GM23338 (cell line): ENCODE data around the gene RDH8. TPM values are rescaled to one million over a fixed set of nuclear protein-coding genes. Genes with fewer than 3 reads are reported as not detected.

Experiments used
- ATAC-seq: fragments of 200-7000 bp; cut with Tn5 transposase; 3 replicates; pipeline ENCODE4 v1.9.1; 2020
- DNase-seq: peaks from one replicate; pipeline ENCODE4 v3.0.0-alpha.2; 2015; ENCODE audit warnings: low spot score
- H2AFZ ChIP-seq: fragments of 200-600 bp; sonication (generic); 2 replicates; pipeline ENCODE4 v1.8.0; 2016; ENCODE audit warnings: antibody characterized with exemption, mild to moderate bottlenecking, moderate library complexity
- H3F3A ChIP-seq: fragments of 200-600 bp; sonication (generic); replicated peaks from 2 replicates; pipeline ENCODE4 v1.8.0; 2017; ENCODE audit warnings: antibody characterized with exemption, mixed run types, low read depth
- H3K27ac ChIP-seq: fragments of 200-600 bp; sonication (generic); 2 replicates; pipeline ENCODE4 v1.6.1; 2016; ENCODE audit warnings: low read depth
- H3K27me3 ChIP-seq: fragments of 200-600 bp; sonication (generic); 2 replicates; pipeline ENCODE4 v1.8.0; 2016; ENCODE audit warnings: mild to moderate bottlenecking, mixed run types, moderate library complexity; ENCODE audit not compliant: insufficient read depth
- H3K36me3 ChIP-seq: fragments of 200-600 bp; sonication (generic); 2 replicates; pipeline ENCODE4 v1.8.0; 2016; ENCODE audit warnings: mild to moderate bottlenecking; ENCODE audit not compliant: insufficient read depth
- H3K4me1 ChIP-seq: fragments of 200-600 bp; sonication (generic); 2 replicates; pipeline ENCODE4 v1.8.0; 2016; ENCODE audit warnings: mild to moderate bottlenecking, moderate library complexity; ENCODE audit not compliant: insufficient read depth
- H3K4me2 ChIP-seq: fragments of 200-600 bp; sonication (generic); 2 replicates; pipeline ENCODE4 v1.7.1; 2017; ENCODE audit warnings: mixed run types
- H3K4me3 ChIP-seq: fragments of 200-600 bp; sonication (generic); 2 replicates; pipeline ENCODE4 v1.6.1; 2016; ENCODE audit warnings: mixed run types
- H3K79me2 ChIP-seq: fragments of 200-600 bp; sonication (generic); replicated peaks from 2 replicates; pipeline ENCODE4 v1.8.0; 2017; ENCODE audit warnings: mild to moderate bottlenecking; ENCODE audit not compliant: insufficient read depth
- H3K9me2 ChIP-seq: fragments of 200-600 bp; sonication (generic); 2 replicates; pipeline ENCODE4 v1.8.0; 2017; ENCODE audit not compliant: insufficient read depth
- H4K20me1 ChIP-seq: fragments of 200-600 bp; sonication (generic); replicated peaks from 2 replicates; pipeline ENCODE4 v1.8.0; 2017; ENCODE audit warnings: mild to moderate bottlenecking; ENCODE audit not compliant: insufficient read depth
- H3K27ac Mint-ChIP-seq: 2 replicates; pipeline ENCODE4 v1.8.0; 2020; ENCODE audit warnings: inconsistent platforms, mild to moderate bottlenecking, moderate library complexity, mixed read lengths
- H3K27me3 Mint-ChIP-seq: 3 replicates; pipeline ENCODE4 v1.8.0; 2022; ENCODE audit warnings: low read depth, mild to moderate bottlenecking, moderate library complexity, mixed read lengths, inconsistent platforms; ENCODE audit not compliant: insufficient read depth, poor library complexity
- H3K36me3 Mint-ChIP-seq: 3 replicates; pipeline ENCODE4 v1.8.0; 2021; ENCODE audit warnings: low read depth, mild to moderate bottlenecking, inconsistent platforms, moderate library complexity, mixed read lengths
- H3K4me1 Mint-ChIP-seq: 3 replicates; pipeline ENCODE4 v1.8.0; 2020; ENCODE audit warnings: mild to moderate bottlenecking, inconsistent platforms, mixed read lengths
- H3K4me3 Mint-ChIP-seq: 3 replicates; pipeline ENCODE4 v1.8.0; 2021; ENCODE audit warnings: moderate library complexity, mild to moderate bottlenecking, inconsistent platforms, mixed read lengths
- H3K9me3 Mint-ChIP-seq: 3 replicates; pipeline ENCODE4 v1.8.0; 2020; ENCODE audit warnings: moderate library complexity, mild to moderate bottlenecking, inconsistent platforms, mixed read lengths
- CREB1 ChIP-seq: fragments of 250-450 bp; sonication (Bioruptor Pico); IDR thresholded peaks from 2 replicates; pipeline ENCODE4 v1.5.0; 2020; ENCODE audit warnings: low read depth, mild to moderate bottlenecking, moderate library complexity
- EZH2 ChIP-seq: fragments of 200-600 bp; sonication (generic); IDR thresholded peaks from one replicate; pipeline ENCODE4 v1.8.0; 2017; ENCODE audit warnings: antibody characterized with exemption, mild to moderate bottlenecking, low read depth; ENCODE audit not compliant: unreplicated experiment
- EZH2phosphoT487 ChIP-seq: fragments of 200-600 bp; sonication (generic); IDR thresholded peaks from one replicate; pipeline ENCODE4 v1.8.1; 2018; ENCODE audit warnings: antibody characterized with exemption; ENCODE audit not compliant: unreplicated experiment
- JUNB ChIP-seq: IDR thresholded peaks from one replicate; pipeline ENCODE4 v1.6.1; 2016; ENCODE audit warnings: antibody characterized with exemption; ENCODE audit not compliant: unreplicated experiment
- NANOG ChIP-seq: IDR thresholded peaks from 2 replicates; pipeline ENCODE4 v1.6.1; 2016; ENCODE audit warnings: antibody characterized with exemption, borderline replicate concordance
- POLR2AphosphoS5 ChIP-seq: IDR thresholded peaks from 2 replicates; pipeline ENCODE4 v1.6.1; 2016; ENCODE audit warnings: antibody characterized with exemption, low read depth
- STAT1 ChIP-seq: IDR thresholded peaks from one replicate; pipeline ENCODE4 v1.6.1; 2016; ENCODE audit warnings: antibody characterized with exemption; ENCODE audit not compliant: unreplicated experiment
- ZNF114 ChIP-seq: fragments of 250-450 bp; sonication (Bioruptor Pico); IDR thresholded peaks from 2 replicates; pipeline ENCODE4 v1.5.0; 2020; ENCODE audit warnings: mild to moderate bottlenecking, moderate library complexity
- ZNF331 ChIP-seq: fragments of 250-450 bp; sonication (Bioruptor Pico); IDR thresholded peaks from 2 replicates; pipeline ENCODE4 v1.5.0; 2020; ENCODE audit warnings: low read depth, mild to moderate bottlenecking, moderate library complexity
- polyA plus RNA-seq: library from polyadenylated mRNA; unstranded; fragments of >200 nt; fragmentation: Nextera tagmentation; extraction: Ambion mirVana; gene quantifications from 2 replicates; pipeline ENCODE4 v1.2.1, GENCODE V29; 2016
- total RNA-seq: library from RNA; depleted of rRNA; stranded (reverse); fragments of >200 nt; shearing (Covaris generic); gene quantifications from 2 replicates; pipeline ENCODE4 v1.2.3, GENCODE V29; 2014
- TF ChIP-seq, protein P1 (sequence below): IDR thresholded peaks from 2 replicates; pipeline ENCODE4 v1.6.1; 2016; ENCODE audit warnings: antibody characterized with exemption
- TF ChIP-seq, protein P2 (sequence below), 2 experiments: fragments of 200-600 bp in 1 of 2; sonication (generic) in 1 of 2; conservative IDR thresholded peaks; 2 replicates each; pipeline versions ENCODE4 v1.5.1 to v1.6.1; 2016 to 2017; ENCODE audit warnings: antibody characterized with exemption in 2 of 2, low read depth in 2 of 2, mild to moderate bottlenecking in 2 of 2, moderate library complexity in 1 of 2
- TF ChIP-seq, protein P3 (sequence below): IDR thresholded peaks from one replicate; pipeline ENCODE4 v1.6.1; 2018; ENCODE audit warnings: antibody characterized with exemption; ENCODE audit not compliant: unreplicated experiment

Gene RDH8
- total and polyA plus RNA-seq, 2 experiments from 2014 or later = not detected

DNA sequence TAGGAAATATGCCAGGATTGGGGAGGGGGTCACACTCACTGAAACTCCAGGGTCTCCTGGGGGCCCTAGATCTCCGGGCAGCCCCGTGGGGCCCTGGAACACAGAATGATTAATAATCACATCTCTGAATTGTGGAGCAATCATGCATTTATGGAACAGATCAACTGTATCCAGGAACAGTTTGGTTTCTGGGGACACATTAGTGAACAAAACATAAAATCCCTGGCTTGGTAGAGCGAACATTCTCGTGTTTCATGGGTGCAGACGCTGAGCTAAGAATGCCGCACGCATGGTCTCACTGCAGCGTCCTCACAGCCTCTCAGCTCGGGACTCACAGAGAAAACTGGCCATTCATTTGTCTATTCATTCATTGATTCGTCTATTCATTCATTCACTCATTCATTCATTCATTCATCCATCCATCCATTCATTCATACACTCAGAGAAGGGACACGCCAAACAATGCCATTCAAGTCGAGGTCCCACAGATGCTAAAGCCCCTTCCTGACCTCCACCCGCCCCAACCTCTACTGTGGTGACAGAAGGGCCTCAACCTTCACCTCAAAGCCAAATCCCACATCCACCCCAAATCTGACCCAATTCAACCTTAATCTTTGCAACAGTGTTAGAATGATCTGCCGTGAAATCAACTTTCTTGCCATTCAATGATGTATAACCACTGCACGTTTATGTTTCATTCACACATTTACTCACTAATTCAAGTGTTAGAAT lies 42.0 kb upstream of the RDH8 start:
- Histone ChIP-seq H3K4me3 (no peak overlapping the region), H3K4me1 (peaks cover 10% of the 10 kb centered on the region; the same call in 1 of the 2 replicates), H3F3A (no peaks in the 10 kb centered on the region), H3K27me3 (peaks cover 6% of the 10 kb centered on the region; the same call in 1 of the 2 replicates), H4K20me1 (no peaks in the 10 kb centered on the region), H3K4me2 (no peak overlapping the region), H3K9me2 (no peaks in the 10 kb centered on the region), H3K27ac (no peak overlapping the region), H2AFZ (no peak overlapping the region), H3K79me2 (no peaks in the 10 kb centered on the region), H3K36me3 (no peaks in the 10 kb centered on the region)
- H3K4me1 Mint-ChIP-seq = peaks cover 8% of the 10 kb centered on the region
- no peak overlapping the region for H3K4me3 Mint-ChIP-seq
- H3K27me3 Mint-ChIP-seq = peaks cover 9% of the 10 kb centered on the region
- no peak for TF ChIP-seq EZH2phosphoT487
- no peak overlapping the region for H3K27ac Mint-ChIP-seq
- DNase-seq (no peak), ATAC-seq (no peak)
- H3K9me3 Mint-ChIP-seq = no peaks in the 10 kb centered on the region; the same call in 1 of the 3 replicates
- H3K36me3 Mint-ChIP-seq = no peaks in the 10 kb centered on the region; the same call in 2 of the 3 replicates

DNA sequence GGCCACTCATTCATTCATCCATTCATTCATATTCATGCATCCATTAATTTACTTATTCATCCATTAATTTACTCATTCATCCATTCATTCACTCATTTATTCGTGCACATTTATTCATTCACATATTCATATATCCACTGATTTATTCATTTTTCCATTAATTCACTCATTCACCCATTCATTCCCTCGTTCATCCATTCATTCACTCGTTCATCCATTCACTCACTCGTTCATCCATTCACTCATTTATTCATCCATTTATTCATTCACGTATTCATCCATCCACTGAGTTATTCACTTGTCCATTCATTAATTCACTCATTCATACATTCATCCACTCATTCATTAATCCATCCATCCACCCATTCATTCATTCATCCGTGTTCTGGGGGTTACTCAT lies 41.2 kb upstream of the RDH8 start:
- Histone ChIP-seq H3K9me2 (no peaks in the 10 kb centered on the region), H3F3A (no peaks in the 10 kb centered on the region), H3K36me3 (no peaks in the 10 kb centered on the region), H4K20me1 (no peaks in the 10 kb centered on the region), H3K4me1 (peaks cover 5% of the 10 kb centered on the region; the same call in 1 of the 2 replicates), H3K4me3 (no peak overlapping the region), H3K27me3 (peaks cover 6% of the 10 kb centered on the region; the same call in 1 of the 2 replicates), H3K27ac (no peak overlapping the region), H2AFZ (no peak overlapping the region), H3K4me2 (no peak overlapping the region), H3K79me2 (no peaks in the 10 kb centered on the region)
- ATAC-seq (no peak), DNase-seq (no peak)
- Mint-ChIP-seq H3K4me3 (no peak overlapping the region), H3K9me3 (no peaks in the 10 kb centered on the region; the same call in 2 of the 3 replicates), H3K27me3 (peaks cover 7% of the 10 kb centered on the region), H3K36me3 (no peaks in the 10 kb centered on the region; the same call in 2 of the 3 replicates), H3K4me1 (peaks cover 4% of the 10 kb centered on the region), H3K27ac (no peak overlapping the region)
- TF ChIP-seq, protein P1, sequence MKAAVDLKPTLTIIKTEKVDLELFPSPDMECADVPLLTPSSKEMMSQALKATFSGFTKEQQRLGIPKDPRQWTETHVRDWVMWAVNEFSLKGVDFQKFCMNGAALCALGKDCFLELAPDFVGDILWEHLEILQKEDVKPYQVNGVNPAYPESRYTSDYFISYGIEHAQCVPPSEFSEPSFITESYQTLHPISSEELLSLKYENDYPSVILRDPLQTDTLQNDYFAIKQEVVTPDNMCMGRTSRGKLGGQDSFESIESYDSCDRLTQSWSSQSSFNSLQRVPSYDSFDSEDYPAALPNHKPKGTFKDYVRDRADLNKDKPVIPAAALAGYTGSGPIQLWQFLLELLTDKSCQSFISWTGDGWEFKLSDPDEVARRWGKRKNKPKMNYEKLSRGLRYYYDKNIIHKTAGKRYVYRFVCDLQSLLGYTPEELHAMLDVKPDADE = no peak
- TF ChIP-seq ZNF114 (CRISPR knock-in tag) = no peak
- no peak for TF ChIP-seq EZH2phosphoT487
- TF ChIP-seq, protein P2, sequence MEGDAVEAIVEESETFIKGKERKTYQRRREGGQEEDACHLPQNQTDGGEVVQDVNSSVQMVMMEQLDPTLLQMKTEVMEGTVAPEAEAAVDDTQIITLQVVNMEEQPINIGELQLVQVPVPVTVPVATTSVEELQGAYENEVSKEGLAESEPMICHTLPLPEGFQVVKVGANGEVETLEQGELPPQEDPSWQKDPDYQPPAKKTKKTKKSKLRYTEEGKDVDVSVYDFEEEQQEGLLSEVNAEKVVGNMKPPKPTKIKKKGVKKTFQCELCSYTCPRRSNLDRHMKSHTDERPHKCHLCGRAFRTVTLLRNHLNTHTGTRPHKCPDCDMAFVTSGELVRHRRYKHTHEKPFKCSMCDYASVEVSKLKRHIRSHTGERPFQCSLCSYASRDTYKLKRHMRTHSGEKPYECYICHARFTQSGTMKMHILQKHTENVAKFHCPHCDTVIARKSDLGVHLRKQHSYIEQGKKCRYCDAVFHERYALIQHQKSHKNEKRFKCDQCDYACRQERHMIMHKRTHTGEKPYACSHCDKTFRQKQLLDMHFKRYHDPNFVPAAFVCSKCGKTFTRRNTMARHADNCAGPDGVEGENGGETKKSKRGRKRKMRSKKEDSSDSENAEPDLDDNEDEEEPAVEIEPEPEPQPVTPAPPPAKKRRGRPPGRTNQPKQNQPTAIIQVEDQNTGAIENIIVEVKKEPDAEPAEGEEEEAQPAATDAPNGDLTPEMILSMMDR (conservative IDR thresholded peaks at IDR 0.05; ENCODE audit: low read depth in 2 of 2) = no peak
- no peak for TF ChIP-seq ZNF331 (CRISPR knock-in tag)
- TF ChIP-seq STAT1 = no peak
- TF ChIP-seq, protein P3, sequence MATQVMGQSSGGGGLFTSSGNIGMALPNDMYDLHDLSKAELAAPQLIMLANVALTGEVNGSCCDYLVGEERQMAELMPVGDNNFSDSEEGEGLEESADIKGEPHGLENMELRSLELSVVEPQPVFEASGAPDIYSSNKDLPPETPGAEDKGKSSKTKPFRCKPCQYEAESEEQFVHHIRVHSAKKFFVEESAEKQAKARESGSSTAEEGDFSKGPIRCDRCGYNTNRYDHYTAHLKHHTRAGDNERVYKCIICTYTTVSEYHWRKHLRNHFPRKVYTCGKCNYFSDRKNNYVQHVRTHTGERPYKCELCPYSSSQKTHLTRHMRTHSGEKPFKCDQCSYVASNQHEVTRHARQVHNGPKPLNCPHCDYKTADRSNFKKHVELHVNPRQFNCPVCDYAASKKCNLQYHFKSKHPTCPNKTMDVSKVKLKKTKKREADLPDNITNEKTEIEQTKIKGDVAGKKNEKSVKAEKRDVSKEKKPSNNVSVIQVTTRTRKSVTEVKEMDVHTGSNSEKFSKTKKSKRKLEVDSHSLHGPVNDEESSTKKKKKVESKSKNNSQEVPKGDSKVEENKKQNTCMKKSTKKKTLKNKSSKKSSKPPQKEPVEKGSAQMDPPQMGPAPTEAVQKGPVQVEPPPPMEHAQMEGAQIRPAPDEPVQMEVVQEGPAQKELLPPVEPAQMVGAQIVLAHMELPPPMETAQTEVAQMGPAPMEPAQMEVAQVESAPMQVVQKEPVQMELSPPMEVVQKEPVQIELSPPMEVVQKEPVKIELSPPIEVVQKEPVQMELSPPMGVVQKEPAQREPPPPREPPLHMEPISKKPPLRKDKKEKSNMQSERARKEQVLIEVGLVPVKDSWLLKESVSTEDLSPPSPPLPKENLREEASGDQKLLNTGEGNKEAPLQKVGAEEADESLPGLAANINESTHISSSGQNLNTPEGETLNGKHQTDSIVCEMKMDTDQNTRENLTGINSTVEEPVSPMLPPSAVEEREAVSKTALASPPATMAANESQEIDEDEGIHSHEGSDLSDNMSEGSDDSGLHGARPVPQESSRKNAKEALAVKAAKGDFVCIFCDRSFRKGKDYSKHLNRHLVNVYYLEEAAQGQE = no peak
- no peak for TF ChIP-seq JUNB
- TF ChIP-seq NANOG = no peak
- no peak for TF ChIP-seq POLR2AphosphoS5
- TF ChIP-seq EZH2 = no peak
- no peak for TF ChIP-seq CREB1
